GM21786 (cell line): ENCODE measurements around the gene GAPT.
"Not testable (repeated sequence)": the region's sequence is repeated elsewhere in the genome, so short reads cannot be mapped to it uniquely, and the experiment has no call there.

Experiments used
- ATAC-seq: cut with Tn5 transposase; IDR thresholded peaks from one replicate; pipeline ENCODE4 v1.9.1; 2021; ENCODE audit not compliant: unreplicated experiment

GAPT gene

DNA sequence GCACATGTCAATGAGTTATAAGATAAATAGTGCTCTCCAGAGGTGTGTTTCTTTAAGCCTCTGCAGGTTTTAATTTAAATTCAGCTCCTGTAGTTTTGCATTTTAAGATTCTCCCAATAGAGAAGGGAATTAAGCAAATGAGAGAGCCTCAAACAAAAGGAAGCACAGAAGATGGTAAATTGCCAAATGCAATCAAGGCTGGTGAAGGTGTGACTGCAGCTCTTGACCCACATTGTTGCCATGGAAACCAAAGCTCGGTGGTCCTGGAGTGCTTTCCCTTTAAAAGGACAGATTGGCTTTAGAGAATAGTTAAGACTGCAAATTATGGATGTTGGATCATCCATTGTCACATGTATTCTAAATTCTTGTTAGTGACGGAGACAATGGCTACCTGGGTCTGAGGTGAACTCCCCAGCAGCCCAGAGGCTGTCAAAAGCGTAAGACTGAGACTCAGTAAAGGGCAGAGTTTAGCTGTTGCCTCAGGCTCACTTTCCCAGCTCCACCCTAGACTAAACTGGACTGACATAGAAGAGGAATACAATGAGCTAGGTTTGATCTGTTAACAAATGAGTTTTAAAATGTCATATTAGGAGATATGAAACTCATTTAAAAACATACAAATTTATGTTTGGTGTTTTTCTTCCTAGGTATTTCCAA, 12.3 kb downstream of the GAPT start:
- ATAC-seq, result no peak

DNA sequence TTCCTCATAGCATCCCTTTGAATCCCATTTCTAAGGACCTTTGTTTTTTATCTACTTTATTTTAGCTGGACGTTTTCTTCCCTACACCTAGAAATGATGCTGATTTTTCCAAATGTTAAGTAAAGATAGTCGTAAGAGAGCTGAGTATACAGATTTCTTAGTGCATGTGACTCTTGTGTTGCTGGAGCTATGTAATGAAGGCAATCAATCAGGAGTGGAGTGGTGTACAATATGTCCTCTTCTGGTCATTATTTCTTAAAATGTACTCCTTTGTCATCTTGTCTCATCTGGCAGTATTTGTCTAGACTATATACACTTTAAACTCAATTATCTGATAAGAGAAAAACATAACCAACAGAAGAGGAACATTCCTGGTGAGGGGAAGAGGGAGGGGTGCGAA, 13.5 kb downstream of the GAPT start:
- no peak for ATAC-seq

DNA sequence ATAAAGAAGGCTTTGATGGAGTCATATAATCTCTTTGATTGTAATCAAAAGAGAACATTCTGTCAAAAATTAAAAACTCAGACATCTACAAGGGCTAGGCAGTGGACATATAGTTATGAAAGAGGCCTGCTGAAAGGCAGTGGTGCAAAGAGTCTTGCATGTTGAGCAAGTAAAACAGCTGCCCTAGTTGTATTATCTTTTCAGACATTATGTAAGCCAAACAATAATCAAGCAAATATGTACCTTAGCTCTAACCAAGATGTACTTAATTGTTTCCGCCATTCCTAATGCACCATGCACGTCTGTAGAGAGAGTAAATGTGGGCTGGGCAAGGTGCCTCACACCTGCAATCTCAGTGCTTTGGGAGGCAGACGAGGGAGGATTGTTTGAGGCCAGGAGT, 14.3 kb downstream of the GAPT start:
- ATAC-seq, result no peak

DNA sequence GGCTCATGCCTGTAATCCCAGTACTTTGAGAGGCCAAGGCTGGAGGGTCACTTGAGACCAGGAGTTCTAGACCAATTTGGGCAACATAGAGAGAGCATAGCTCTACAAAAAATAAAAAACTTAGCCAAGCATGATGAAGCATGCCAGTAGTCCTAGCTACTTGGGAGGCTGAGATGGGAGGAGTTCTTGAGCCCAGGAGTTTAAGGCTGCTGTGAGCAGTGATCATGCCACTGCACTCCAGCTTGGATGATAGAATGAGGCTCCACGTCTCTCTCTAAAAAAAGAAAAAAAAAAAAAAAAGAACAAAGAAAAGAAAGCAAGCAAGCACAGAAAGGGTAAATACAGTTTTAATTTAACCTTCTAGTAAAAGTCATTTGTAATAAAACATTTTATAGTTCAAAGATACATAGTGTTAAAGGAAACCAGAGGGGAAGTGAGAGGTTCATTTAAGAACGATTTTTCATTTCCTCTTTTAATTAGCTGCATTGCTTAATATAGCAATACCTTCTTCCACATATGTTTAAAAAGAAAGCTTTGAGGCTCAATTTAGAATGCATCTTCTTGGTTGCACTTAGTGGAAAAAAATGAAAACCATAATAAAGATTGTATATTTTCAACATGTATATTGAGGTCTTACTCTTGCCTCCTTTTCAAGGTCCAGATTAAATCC, 14.9 kb downstream of the GAPT start:
- peak; percentile 78 for ATAC-seq

DNA sequence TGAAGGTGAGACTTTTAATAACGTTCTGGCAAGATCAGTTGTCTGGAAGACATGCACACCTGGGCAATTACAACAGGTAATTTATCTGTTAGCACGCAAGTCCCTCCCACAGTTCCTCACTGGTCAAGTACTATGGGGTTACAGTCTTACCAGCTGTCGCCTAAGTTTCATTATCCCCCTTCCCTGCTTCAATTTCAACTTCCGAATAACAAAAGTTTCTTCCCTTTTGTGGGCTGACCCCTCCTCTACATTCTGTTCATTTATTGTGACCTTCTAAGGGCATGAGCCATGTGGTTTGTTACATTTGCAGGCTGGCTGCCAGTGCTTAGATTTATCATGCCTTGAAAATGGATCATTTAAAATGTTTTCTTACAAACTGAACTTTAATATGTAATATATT, 16.5 kb downstream of the GAPT start:
- ATAC-seq, result no peak

DNA sequence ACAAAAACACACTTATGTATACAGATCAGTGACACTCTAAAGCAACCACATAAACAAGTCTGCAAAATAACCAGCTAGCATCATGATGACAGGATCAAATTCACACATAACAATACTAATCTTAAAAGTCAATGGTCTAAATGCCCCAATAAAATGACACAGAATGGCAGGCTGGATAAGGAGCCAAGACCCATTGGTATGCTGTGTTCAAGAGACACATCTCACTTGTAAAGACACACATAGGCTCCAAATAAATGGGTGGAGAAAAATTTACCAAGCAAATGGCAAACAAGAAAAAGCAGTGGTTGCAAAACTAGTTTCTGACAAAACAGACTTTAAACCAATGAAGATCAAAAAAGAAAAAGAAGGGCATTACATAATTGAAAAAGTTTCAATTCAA, 26.0 kb downstream of the GAPT start:
- no peak for ATAC-seq

DNA sequence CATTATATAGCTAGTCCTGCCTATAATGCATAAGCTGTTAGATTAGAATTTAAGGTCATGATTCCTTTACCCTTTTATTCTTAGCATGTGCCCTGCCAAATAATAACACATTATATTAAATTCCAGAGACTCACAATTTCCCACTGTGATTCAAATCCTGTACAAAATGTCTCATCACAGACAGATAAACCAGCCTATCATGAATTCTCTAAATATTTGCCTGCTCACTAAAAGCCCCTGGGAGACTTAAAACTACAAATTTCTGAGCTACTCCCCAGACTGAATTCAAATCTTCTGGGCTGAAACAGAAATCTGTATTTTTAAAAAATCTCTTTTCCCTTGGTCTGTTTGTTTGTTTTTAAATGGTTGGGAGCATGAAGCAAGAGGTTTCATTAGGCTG, 32.7 kb downstream of the GAPT start:
- ATAC-seq, result no peak

DNA sequence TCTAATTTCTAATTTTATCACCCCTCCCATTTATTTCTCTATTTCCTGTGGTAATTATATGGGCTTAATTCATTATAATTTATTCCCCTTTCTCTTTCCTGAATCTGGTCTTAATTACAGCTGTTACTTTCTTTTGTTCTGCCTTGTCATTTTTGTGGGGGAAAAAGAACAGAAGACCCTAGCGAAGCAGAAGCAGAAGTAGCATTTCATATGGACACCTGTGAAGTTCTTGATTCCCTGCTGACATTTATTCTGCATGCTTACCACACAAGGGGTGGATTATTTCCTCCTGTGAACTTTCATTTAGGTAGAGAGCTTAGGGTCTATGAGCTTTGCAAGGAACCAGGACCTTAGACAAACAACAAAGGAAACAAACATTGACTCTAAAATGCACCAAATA, 33.3 kb downstream of the GAPT start:
- ATAC-seq, result no peak

DNA sequence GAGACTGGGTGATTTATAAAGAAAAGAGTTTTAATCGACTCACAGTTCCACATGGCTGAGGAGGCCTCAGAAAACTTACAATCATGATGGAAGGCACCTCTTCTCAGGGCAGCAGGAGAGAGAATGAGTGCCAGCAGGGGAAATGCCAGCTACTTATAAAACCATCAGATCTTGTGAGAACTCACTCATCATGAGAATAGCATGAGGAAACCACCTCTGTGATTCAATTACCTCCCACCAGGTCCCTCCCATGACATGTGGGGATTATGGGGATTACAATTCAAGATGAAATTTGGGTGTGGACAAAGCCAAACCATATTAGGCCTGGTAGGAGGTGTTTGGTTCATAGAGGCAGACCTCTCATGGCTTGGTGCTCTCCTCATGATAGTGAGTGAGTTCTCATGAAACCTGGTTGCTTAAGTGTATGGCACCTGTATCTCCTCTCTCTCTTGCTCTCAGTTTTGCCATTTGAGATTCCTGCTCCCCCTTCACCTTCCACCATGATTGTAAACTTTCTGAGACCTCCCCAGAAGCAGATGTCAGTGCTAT, 39.8 kb downstream of the GAPT start:
- ATAC-seq, result no peak

DNA sequence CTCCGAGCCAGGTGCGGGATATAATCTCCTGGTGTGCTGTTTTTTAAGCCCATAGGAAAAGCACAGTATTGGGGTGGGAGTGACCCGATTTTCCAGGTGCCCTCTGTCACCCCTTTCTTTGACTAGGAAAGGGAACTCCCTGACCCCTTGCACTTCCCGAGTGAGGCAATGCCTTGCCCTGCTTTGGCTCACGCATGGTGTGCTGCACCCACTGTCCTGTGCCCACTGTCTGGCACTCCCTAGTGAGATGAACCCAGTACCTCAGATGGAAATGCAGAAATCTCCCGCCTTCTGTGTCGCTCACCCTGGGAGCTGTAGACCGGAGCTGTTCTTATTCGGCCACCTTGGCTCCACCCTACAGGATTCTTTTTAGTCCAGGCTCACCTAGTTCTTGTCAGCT, 50.7 kb downstream of the GAPT start:
- not testable (repeated sequence) for ATAC-seq

DNA sequence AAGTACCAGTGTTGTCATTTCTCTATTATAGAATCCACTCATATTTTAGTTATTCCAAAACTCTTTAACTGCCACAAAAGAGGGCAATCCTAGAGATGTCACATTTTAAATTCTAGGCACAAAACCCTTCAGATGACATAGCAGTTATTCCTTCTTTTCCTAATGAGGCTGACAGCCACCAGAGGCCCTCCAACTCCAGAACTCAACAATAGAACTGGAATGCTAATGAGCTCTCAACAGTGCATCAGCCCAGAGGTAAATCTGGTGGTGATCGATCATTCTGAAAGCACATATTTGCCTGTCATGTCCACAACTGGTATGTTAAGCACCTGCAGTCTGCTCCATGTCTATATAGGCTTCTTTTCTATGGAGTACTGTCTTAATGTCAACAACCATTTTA, 51.5 kb downstream of the GAPT start:
- ATAC-seq, result no peak

DNA sequence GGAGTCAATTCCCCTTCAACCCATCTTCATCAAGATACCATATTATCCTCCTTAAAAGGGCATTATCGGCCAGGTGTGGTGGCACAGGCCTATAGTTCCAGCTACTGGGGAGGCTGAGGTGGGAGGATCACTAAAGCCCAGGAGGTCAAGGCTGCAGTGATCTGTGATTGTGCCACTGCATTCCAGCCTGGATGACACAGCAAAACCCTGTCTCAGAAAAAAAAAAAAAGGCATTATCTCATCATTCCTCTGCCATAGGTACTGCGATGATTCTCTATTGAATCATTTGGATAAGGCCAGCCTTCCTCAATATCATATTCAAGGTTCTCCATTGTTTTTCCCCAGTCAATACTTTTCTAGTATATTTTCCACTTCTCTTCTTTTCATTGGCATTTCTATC, 52.5 kb downstream of the GAPT start:
- ATAC-seq, result no peak

DNA sequence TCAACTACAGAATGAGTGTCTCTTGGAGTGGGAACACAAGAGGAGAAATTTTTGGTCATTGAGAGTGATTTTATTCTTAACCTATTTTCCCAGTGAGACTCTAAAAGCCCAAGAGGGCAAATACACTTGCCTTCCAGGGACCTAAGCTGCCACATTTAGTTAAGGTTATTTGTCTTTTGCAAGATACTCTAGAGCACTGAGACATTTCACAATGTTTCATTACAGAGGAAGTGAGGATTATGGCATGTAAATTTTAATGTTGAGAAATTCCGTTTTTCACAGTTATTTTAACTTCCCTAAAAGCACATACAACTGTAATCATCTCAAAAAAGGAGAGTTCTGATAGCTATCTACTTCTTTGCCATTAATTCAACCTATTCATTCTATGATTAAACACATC, 53.0 kb downstream of the GAPT start:
- no peak for ATAC-seq

DNA sequence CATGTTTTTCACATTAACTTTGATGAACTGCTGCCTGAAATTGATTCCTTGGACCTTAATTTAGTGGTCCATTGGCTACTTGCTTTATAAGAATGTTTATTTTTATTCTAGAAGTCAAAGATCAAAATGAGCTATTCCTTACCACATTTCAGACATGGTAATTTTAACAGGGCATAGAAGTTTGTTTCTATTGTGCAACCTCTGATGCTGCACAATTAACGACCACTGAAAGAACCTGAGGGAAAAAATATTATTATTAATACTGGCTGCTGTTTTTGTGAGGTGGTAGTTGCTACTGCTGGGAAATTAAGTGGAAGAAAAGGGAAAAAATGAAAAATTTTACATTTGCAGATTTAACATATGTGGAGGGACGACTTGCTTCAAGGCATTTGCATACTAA, 53.7 kb downstream of the GAPT start:
- ATAC-seq, result no peak

DNA sequence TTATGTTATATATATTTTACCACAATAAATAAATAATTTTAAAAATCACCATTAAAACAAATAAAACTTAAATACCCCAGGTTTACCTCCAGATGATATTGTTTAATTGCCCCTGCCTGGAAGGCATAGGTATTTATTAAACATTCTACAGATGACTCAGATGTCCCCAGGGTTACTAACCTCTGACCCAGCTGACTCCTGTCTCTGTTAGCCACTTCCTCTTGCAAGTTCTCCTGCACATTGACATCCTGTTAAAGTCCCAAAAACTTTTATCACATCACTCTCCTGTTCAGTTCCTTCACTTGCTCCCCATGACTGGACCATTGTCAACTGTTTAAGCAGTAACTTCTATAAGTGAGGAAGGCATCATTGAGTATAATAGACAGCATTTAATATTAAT, 54.7 kb downstream of the GAPT start:
- peak; percentile 92 for ATAC-seq
